Mesodermal cell (in vitro differentiated cells): ENCODE measurements around the gene STRN3.
"Not testable (repeated sequence)": the region's sequence is repeated elsewhere in the genome, so short reads cannot be mapped to it uniquely, and the experiment has no call there.

Source experiments
- H3K27ac ChIP-seq: 2 replicates; pipeline ENCODE4 v1.7.0; 2013; ENCODE audit warnings: mild to moderate bottlenecking, low read depth, low read length, moderate library complexity; ENCODE audit not compliant: severe bottlenecking
- H3K36me3 ChIP-seq: 2 replicates; pipeline ENCODE4 v1.7.1; 2013; ENCODE audit warnings: mild to moderate bottlenecking, low read length, moderate library complexity; ENCODE audit not compliant: control insufficient read depth, insufficient read depth
- H3K4me1 ChIP-seq: one replicate; pipeline ENCODE4 v1.7.1; 2013; ENCODE audit warnings: mild to moderate bottlenecking, low read length; ENCODE audit not compliant: insufficient read depth, control insufficient read depth, poor library complexity, severe bottlenecking
- H3K4me3 ChIP-seq: 2 replicates; pipeline ENCODE4 v1.7.0; 2013; ENCODE audit warnings: low read length, control low read depth, mild to moderate bottlenecking; ENCODE audit not compliant: insufficient read depth, poor library complexity, severe bottlenecking; ENCODE audit errors: extremely low read depth
- H3K9me3 ChIP-seq: 2 replicates; pipeline ENCODE4 v1.7.1; 2013; ENCODE audit warnings: mild to moderate bottlenecking, low read length, moderate library complexity; ENCODE audit not compliant: control insufficient read depth
- WGBS, 2 experiments: methylation state at CpG; one replicate each; pipeline ENCODE4 v1.1.5; 2013; ENCODE audit warnings: missing lambda C conversion rate in 2 of 2; ENCODE audit not compliant: insufficient coverage in 2 of 2; 5-methylcytosine and 5-hydroxymethylcytosine counted together

STRN3 gene

GRCh38 chr14:30967364-30968098, 58.6 kb downstream of the STRN3 start:
- H3K4me1 ChIP-seq, H3K4me3 ChIP-seq, H3K27ac ChIP-seq, H3K9me3 ChIP-seq: not testable (repeated sequence)
- WGBS, 2 experiments = 90% methylated on average over 6 of the region's 11 CpGs; no CpG with 5 or more reads in 1 of the 2 experiments
- H3K36me3 ChIP-seq = peaks cover 16% of the 10 kb centered on the region

- Histone ChIP-seq H3K4me1 (peaks cover 3% of the 10 kb centered on the region), H3K9me3 (peaks cover 4% of the 10 kb centered on the region), H3K27ac (no peak overlapping the region), H3K4me3 (no peak overlapping the region), H3K36me3 (peaks cover 16% of the 10 kb centered on the region)
- 91 to 93% methylated on average over 11 of the region's 15 CpGs for WGBS, 2 experiments
These were observed 59.5 kb downstream of the STRN3 start for GRCh38 chr14:30966415-30967363.

- 96 to 99% methylated on average over 7 to 8 of the region's 8 CpGs for WGBS, 2 experiments
- not testable (repeated sequence) for H3K27ac ChIP-seq, H3K4me3 ChIP-seq, H3K9me3 ChIP-seq, H3K4me1 ChIP-seq
- H3K36me3 ChIP-seq = peaks cover 16% of the 10 kb centered on the region
These were observed 60.3 kb downstream of the STRN3 start for GRCh38 chr14:30965861-30966260.

- H3K27ac ChIP-seq, H3K9me3 ChIP-seq, H3K4me1 ChIP-seq, H3K4me3 ChIP-seq: not testable (repeated sequence)
- peaks cover 16% of the 10 kb centered on the region for H3K36me3 ChIP-seq
- WGBS, 2 experiments = 90% methylated on average over 2 of the region's 2 CpGs; no CpG with 5 or more reads in 1 of the 2 experiments
These were observed 63.6 kb downstream of the STRN3 start for GRCh38 chr14:30962537-30962936.

GRCh38 chr14:30961330-30961729, 64.8 kb downstream of the STRN3 start:
- Histone ChIP-seq H3K27ac (no peak overlapping the region), H3K4me1 (no peaks in the 10 kb centered on the region), H3K4me3 (no peak overlapping the region), H3K9me3 (no peaks in the 10 kb centered on the region), H3K36me3 (peaks cover 10% of the 10 kb centered on the region)
- WGBS, 2 experiments = no CpG with 5 or more reads among the region's 5 CpGs

GRCh38 chr14:30960216-30960615, 66.0 kb downstream of the STRN3 start:
- no peaks in the 10 kb centered on the region for H3K4me1 ChIP-seq
- peaks cover 9% of the 10 kb centered on the region for H3K36me3 ChIP-seq
- WGBS, 2 experiments = no CpG with 5 or more reads among the region's 3 CpGs
- H3K4me3 ChIP-seq = no peak overlapping the region
- no peaks in the 10 kb centered on the region for H3K9me3 ChIP-seq
- H3K27ac ChIP-seq = no peak overlapping the region

GRCh38 chr14:30958555-30959407, 67.4 kb downstream of the STRN3 start:
- 86 to 94% methylated on average over 3 to 8 of the region's 10 CpGs for WGBS, 2 experiments
- no peaks in the 10 kb centered on the region for H3K4me1 ChIP-seq
- no peak overlapping the region for H3K4me3 ChIP-seq
- H3K27ac ChIP-seq = no peak overlapping the region
- peaks cover 9% of the 10 kb centered on the region for H3K36me3 ChIP-seq
- no peaks in the 10 kb centered on the region for H3K9me3 ChIP-seq

GRCh38 chr14:30957813-30958370, 68.3 kb downstream of the STRN3 start:
- Histone ChIP-seq H3K4me3 (no peak overlapping the region), H3K9me3 (no peaks in the 10 kb centered on the region), H3K4me1 (no peaks in the 10 kb centered on the region), H3K27ac (no peak overlapping the region), H3K36me3 (peaks cover 15% of the 10 kb centered on the region)
- 92 to 100% methylated on average over 2 to 4 of the region's 5 CpGs for WGBS, 2 experiments

- Histone ChIP-seq H3K36me3 (peaks cover 69% of the 10 kb centered on the region), H3K9me3 (no peaks in the 10 kb centered on the region)
- WGBS, 2 experiments = no CpG with 5 or more reads among the region's 2 CpGs
These were observed 76.5 kb downstream of the STRN3 start for GRCh38 chr14:30949651-30950050.

GRCh38 chr14:30943694-30944093, 82.5 kb downstream of the STRN3 start:
- Histone ChIP-seq H3K4me3 (no peak overlapping the region), H3K27ac (no peak overlapping the region), H3K9me3 (no peaks in the 10 kb centered on the region), H3K36me3 (peaks cover 61% of the 10 kb centered on the region), H3K4me1 (no peaks in the 10 kb centered on the region)
- WGBS, 2 experiments = 80 to 88% methylated on average over 1 to 3 of the region's 4 CpGs

More at GRCh38 chr14:30949651-30950050, 76.5 kb downstream of the STRN3 start:
- no peak overlapping the region for H3K27ac ChIP-seq
- no peak overlapping the region for H3K4me3 ChIP-seq
- H3K4me1 ChIP-seq = no peaks in the 10 kb centered on the region
